Measurements from ENCODE around the gene GLRA1.

- TF ChIP-seq POLR2A (IDR thresholded peaks at IDR 0.05; ENCODE audit: low read depth, low read length) (no peak), FOS (IDR thresholded peaks at IDR 0.05; ENCODE audit: low read depth, low read length) (no peak), MAFK (IDR thresholded peaks at IDR 0.05; ENCODE audit: low read depth, low read length) (no peak), CTCF (conservative IDR thresholded peaks at IDR 0.05; ENCODE audit: low read depth, low read length) (no peak), ELK1 (IDR thresholded peaks at IDR 0.05; ENCODE audit: borderline replicate concordance, low read depth, low read length) (no peak), MAZ (IDR thresholded peaks at IDR 0.05; ENCODE audit: borderline replicate concordance, low read depth, low read length) (no peak), CEBPB (IDR thresholded peaks at IDR 0.05; ENCODE audit: low read depth, low read length) (no peak), RAD21 (IDR thresholded peaks at IDR 0.05; ENCODE audit: low read length) (no peak)
Observed at GRCh38 chr5:151810897-151811296, 113.8 kb downstream of the GLRA1 start.
